Fibroblast of lung (primary cell): ENCODE results near the gene TNFAIP2. TPM values are rescaled to one million over a fixed set of nuclear protein-coding genes. Genes with fewer than 3 reads are reported as not detected.

Source experiments
- DNase-seq, 2 donors: peaks; one replicate each; pipeline versions ENCODE4 v3.0.0 to v3.0.0-alpha.2; 2010; ENCODE audit warnings: low read depth in 2 of 2
- H2AFZ ChIP-seq: 2 replicates; pipeline ENCODE4 v1.5.1; 2012; ENCODE audit warnings: low read length, control low read depth, inconsistent platforms
- H3K27ac ChIP-seq: 2 replicates; pipeline ENCODE4 v1.5.1; 2011; ENCODE audit warnings: low read length, control low read depth; ENCODE audit not compliant: insufficient read depth
- H3K27me3 ChIP-seq: 2 replicates; pipeline ENCODE4 v1.5.1; 2011; ENCODE audit warnings: mild to moderate bottlenecking, low read length; ENCODE audit not compliant: control insufficient read depth, insufficient read depth
- H3K36me3 ChIP-seq: 2 replicates; pipeline ENCODE4 v1.5.1; 2011; ENCODE audit warnings: low read length; ENCODE audit not compliant: control insufficient read depth, insufficient read depth
- H3K4me1 ChIP-seq: 2 replicates; pipeline ENCODE4 v1.5.1; 2011; ENCODE audit warnings: low read length; ENCODE audit not compliant: control insufficient read depth, insufficient read depth; ENCODE audit errors: extremely low read depth
- H3K4me2 ChIP-seq: 2 replicates; pipeline ENCODE4 v1.5.1; 2011; ENCODE audit warnings: low read length, control low read depth; ENCODE audit not compliant: insufficient read depth; ENCODE audit errors: extremely low read depth
- H3K4me3 ChIP-seq, 4 experiments: fragments of 200-600 bp in 1 of 4; sonication (generic) in 1 of 4; replicated peaks in 1 of 4; 2 replicates each; pipeline ENCODE4 v1.5.1; 2011 to 2016; ENCODE audit warnings: low read length in 4 of 4, low read depth in 3 of 4, mild to moderate bottlenecking in 3 of 4, control low read depth in 2 of 4, inconsistent platforms in 1 of 4, mixed read lengths in 1 of 4; ENCODE audit not compliant: insufficient read depth in 1 of 4; ENCODE audit errors: control extremely low read depth in 1 of 4
- H3K79me2 ChIP-seq: 2 replicates; pipeline ENCODE4 v1.5.1; 2012; ENCODE audit warnings: mild to moderate bottlenecking, low read length, inconsistent platforms; ENCODE audit not compliant: control insufficient read depth, insufficient read depth
- H3K9ac ChIP-seq: 2 replicates; pipeline ENCODE4 v1.5.1; 2011; ENCODE audit warnings: mild to moderate bottlenecking, low read length, control low read depth; ENCODE audit not compliant: insufficient read depth
- H3K9me3 ChIP-seq: 2 replicates; pipeline ENCODE4 v1.5.1; 2012; ENCODE audit warnings: low read depth, low read length; ENCODE audit not compliant: control insufficient read depth, insufficient read depth
- H4K20me1 ChIP-seq: 2 replicates; pipeline ENCODE4 v1.5.1; 2011; ENCODE audit warnings: low read length; ENCODE audit not compliant: control insufficient read depth, insufficient read depth; ENCODE audit errors: extremely low read depth
- CTCF ChIP-seq, 2 donors: IDR thresholded peaks in 1 of 2; conservative IDR thresholded peaks in 1 of 2; 1 replicate in 1 of 2; 2 replicates in 1 of 2; pipeline ENCODE4 v1.5.1; 2011 to 2012; ENCODE audit warnings: low read length in 2 of 2, control low read depth in 1 of 2, inconsistent platforms in 1 of 2, low read depth in 1 of 2, mild to moderate bottlenecking in 1 of 2
- EZH2 ChIP-seq: IDR thresholded peaks from 2 replicates; pipeline ENCODE4 v1.5.1; 2012; ENCODE audit warnings: low read length, control low read depth, mild to moderate bottlenecking; ENCODE audit errors: missing control alignments
- polyA plus RNA-seq, 2 donors: library from polyadenylated mRNA; depleted of rRNA in 1 of 2; stranded (reverse) in 1 of 2; unstranded in 1 of 2; fragments of >200 nt; gene quantifications; 2 replicates each; pipeline ENCODE4 v1.2.1, GENCODE V29; 2011 to 2012; ENCODE audit warnings: missing spikeins in 1 of 2
- total RNA-seq: library from RNA; depleted of rRNA; stranded (reverse); fragments of >200 nt; gene quantifications from 2 replicates; pipeline ENCODE4 v1.2.1, GENCODE V29; 2014

The TNFAIP2 gene
- total and polyA plus RNA-seq, 2 donors (not counting 1 experiment from before 2014, with no cell fraction given) = 71.5 to 139 TPM

DNA sequence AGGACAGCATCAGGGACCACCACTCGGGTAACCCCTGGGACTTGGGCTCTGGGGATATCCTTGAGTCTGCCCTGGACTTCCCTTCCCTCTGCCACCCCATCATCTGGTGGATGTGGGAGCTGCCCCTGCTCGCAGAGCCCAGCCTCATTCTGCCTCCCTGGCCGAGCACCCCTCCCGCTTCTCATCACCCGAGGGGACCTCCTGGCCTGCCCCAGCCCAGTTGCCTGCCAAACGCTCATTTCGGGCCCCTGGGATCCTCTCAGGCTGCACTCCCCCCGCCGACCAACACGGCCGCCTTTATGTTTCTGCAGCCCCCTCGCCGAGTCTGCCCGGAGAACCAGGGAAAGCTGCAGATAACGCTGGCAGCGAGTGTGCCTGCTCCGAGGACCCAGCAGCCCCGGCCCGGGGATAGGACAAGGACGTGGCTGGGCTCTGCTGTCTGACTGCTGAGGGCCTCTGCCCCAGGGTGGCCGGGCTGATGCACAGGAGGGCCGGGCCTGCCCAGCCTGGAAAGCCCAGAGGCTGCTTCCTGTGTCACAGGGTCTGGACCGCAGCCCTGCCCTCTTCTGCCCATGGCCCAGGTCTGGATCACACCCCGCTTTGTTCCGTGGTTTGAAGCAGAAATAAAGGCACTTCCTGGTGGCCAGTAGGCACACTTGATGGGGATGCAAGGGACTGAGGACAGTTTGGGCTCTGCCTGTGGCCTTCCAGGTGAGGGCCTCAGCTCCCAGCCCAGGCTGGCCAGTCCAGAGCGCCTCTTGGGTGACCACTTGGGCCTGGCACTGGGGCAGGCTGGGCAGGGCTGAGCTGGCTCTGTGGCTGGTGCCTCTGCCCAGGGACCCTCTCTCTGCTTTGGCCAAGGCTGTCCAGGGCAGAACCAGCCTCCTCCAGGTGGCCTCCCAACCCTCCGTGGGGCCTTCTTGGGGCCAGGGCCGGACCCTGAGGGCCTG is 33.6 kb upstream of the TNFAIP2 start:
- H3K9ac ChIP-seq = no peak overlapping the region
- no peak for DNase-seq
- H2AFZ ChIP-seq = no peak overlapping the region
- no peak overlapping the region for H3K4me2 ChIP-seq
- no peak for TF ChIP-seq EZH2
- no peak for TF ChIP-seq CTCF (conservative IDR thresholded peaks at IDR 0.05 in 1 of 2, IDR thresholded peaks at IDR 0.05 in 1 of 2; ENCODE audit: low read depth in 1 of 2, low read length in 2 of 2)
- peaks cover 5% of the 10 kb centered on the region for H3K27me3 ChIP-seq
- H3K4me1 ChIP-seq = peaks cover under 1% of the 10 kb centered on the region
- no peaks in the 10 kb centered on the region for H3K36me3 ChIP-seq
- no peaks in the 10 kb centered on the region for H3K79me2 ChIP-seq
- no peak overlapping the region for H3K4me3 ChIP-seq
- no peaks in the 10 kb centered on the region for H4K20me1 ChIP-seq
- H3K27ac ChIP-seq = no peak overlapping the region
- no peaks in the 10 kb centered on the region for H3K9me3 ChIP-seq

GRCh38 chr14:103090481-103091020 is 32.7 kb upstream of the TNFAIP2 start:
- H3K4me3 ChIP-seq = no peak overlapping the region

More at GRCh38 chr14:103090481-103091020, 32.7 kb upstream of the TNFAIP2 start:
- Histone ChIP-seq H3K36me3 (no peaks in the 10 kb centered on the region), H3K27me3 (peaks cover 3% of the 10 kb centered on the region), H3K9me3 (no peaks in the 10 kb centered on the region), H3K79me2 (no peaks in the 10 kb centered on the region), H3K4me1 (peaks cover 4% of the 10 kb centered on the region), H4K20me1 (no peaks in the 10 kb centered on the region), H3K9ac (no peak overlapping the region), H3K27ac (no peak overlapping the region), H2AFZ (no peak overlapping the region), H3K4me2 (no peak overlapping the region)
- TF ChIP-seq EZH2 = no peak
- TF ChIP-seq CTCF (conservative IDR thresholded peaks at IDR 0.05 in 1 of 2, IDR thresholded peaks at IDR 0.05 in 1 of 2; ENCODE audit: low read depth in 1 of 2, low read length in 2 of 2) = no peak
- DNase-seq = no peak
